ENCODE data around the gene C22orf31.

DNA sequence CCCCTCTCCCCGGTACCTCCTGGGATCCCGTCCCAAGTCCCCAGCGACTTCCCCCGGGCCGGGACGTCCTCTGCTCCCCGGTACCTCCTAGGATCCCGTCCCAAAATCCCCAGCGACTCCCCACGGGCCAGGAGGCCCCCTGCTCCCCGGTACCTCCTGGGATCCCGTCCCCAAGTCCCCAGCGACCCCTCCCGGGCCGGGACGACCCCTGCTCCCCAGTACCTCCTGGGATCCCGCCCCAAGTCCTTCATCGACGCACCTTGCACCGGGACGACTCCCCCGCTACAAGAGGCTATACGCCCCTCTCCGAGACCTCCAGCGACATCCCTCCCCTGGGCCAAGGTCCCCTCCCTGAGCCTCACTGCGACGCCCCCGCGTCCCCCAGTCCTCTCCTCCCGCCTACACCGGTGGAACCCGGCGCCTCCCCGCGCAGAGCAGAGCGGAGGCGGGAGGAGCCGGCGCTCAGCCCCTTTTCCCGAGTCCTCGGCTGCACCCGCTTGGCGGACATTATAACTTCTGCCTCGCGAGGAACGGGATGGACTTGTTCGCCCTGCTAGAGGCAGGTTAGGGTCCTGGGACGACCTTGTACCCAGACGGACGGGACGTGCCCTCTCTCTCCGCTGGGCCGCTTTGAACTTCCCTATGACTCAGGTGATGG is 12.1 kb upstream of the C22orf31 start:
- TF ChIP-seq GATA2 (IDR thresholded peaks at IDR 0.05; ENCODE audit: low read depth, low read length): no peak
- TF ChIP-seq GATA3 (IDR thresholded peaks at IDR 0.05; ENCODE audit: low read depth, low read length): no peak
